GM12878 (cell line): ENCODE measurements around the gene MYO3B. TPM values are rescaled to one million over a fixed set of nuclear protein-coding genes. Genes with fewer than 3 reads are reported as not detected.

Experiments
- ATAC-seq: fragments of 200-7000 bp; cut with Tn5 transposase; 3 replicates; pipeline ENCODE4 v1.9.1; 2020; ENCODE audit warnings: mild to moderate bottlenecking, moderate library complexity
- BruUV-seq: library from RNA; stranded (reverse); fragments of 400-500 nt; replicated peaks from 2 replicates; lab custom pipeline; 2021; lab: Mats Ljungman, UMichigan
- CTCF ChIA-PET: fragments of 300-600 bp; sonication (Branson Sonifier 250); formaldehyde crosslinking; extraction: SDS; loops from one replicate; lab custom pipeline; 2021; ENCODE audit warnings: inconsistent platforms; lab: Yijun Ruan, JAX
- POLR2A ChIA-PET: fragments of 350-600 bp; formaldehyde crosslinking; extraction: SDS; loops from one replicate; lab custom pipeline; 2021; ENCODE audit warnings: inconsistent platforms; lab: Charles Lee
- RAD21 ChIA-PET: fragments of 300-600 bp; sonication (Branson Sonifier 250); formaldehyde crosslinking; loops from one replicate; lab custom pipeline; 2023; ENCODE audit warnings: antibody characterized with exemption; ENCODE audit not compliant: unreplicated experiment; lab: Charles Lee
- SMC1A ChIA-PET: fragments of 300-600 bp; sonication (Branson Sonifier 250); formaldehyde crosslinking; loops from one replicate; lab custom pipeline; 2023; ENCODE audit not compliant: unreplicated experiment, uncharacterized antibody; lab: Charles Lee
- DNase-seq: peaks from one replicate; pipeline ENCODE4 v3.0.0-alpha.2; 2011; ENCODE audit warnings: low read depth, low spot score
- FAIRE-seq: peaks from 3 replicates; lab custom pipeline; 2011; peaks lifted over from hg19 to GRCh38; lab: Jason Lieb, UNC
- H2AFZ ChIP-seq: 2 replicates; pipeline ENCODE4 v1.6.0; 2011; ENCODE audit warnings: low read depth, low read length, control low read depth; ENCODE audit not compliant: control insufficient read depth
- H3K27ac ChIP-seq: 2 replicates; pipeline ENCODE4 v1.5.1; 2011; ENCODE audit warnings: control low read depth; ENCODE audit not compliant: control insufficient read depth, insufficient read depth
- H3K27me3 ChIP-seq, 2 experiments: replicated peaks in 1 of 2; 2 replicates each; pipeline versions ENCODE4 v1.6.0 to v1.6.1; 2011; ENCODE audit warnings: low read length in 1 of 2; ENCODE audit not compliant: control insufficient read depth in 2 of 2, insufficient read depth in 2 of 2
- H3K36me3 ChIP-seq, 2 experiments: 2 replicates each; pipeline ENCODE4 v1.5.1; 2011; ENCODE audit warnings: low read length in 1 of 2; ENCODE audit not compliant: control insufficient read depth in 2 of 2, insufficient read depth in 2 of 2
- H3K4me1 ChIP-seq: 2 replicates; pipeline ENCODE4 v1.6.1; 2011; ENCODE audit warnings: mild to moderate bottlenecking, low read length, moderate library complexity, mixed read lengths; ENCODE audit not compliant: control insufficient read depth, insufficient read depth
- H3K4me2 ChIP-seq: 2 replicates; pipeline ENCODE4 v1.6.0; 2011; ENCODE audit warnings: control low read depth; ENCODE audit not compliant: control insufficient read depth, insufficient read depth
- H3K4me3 ChIP-seq: fragments of 200-600 bp; sonication (generic); 2 replicates; pipeline ENCODE4 v1.5.1; 2016
- H3K79me2 ChIP-seq: 2 replicates; pipeline ENCODE4 v1.6.0; 2011; ENCODE audit warnings: low read length; ENCODE audit not compliant: control insufficient read depth, insufficient read depth
- H3K9ac ChIP-seq: 2 replicates; pipeline ENCODE4 v1.8.0; 2011; ENCODE audit warnings: low read length, control low read depth, mixed read lengths; ENCODE audit not compliant: control insufficient read depth, insufficient read depth
- H3K9me3 ChIP-seq: replicated peaks from 3 replicates; pipeline ENCODE4 v1.5.1; 2011; ENCODE audit warnings: mild to moderate bottlenecking, low read length; ENCODE audit not compliant: control insufficient read depth, insufficient read depth
- H4K20me1 ChIP-seq: 2 replicates; pipeline ENCODE4 v1.6.0; 2011; ENCODE audit not compliant: control insufficient read depth, insufficient read depth
- BCL11A ChIP-seq: IDR thresholded peaks from 2 replicates; pipeline ENCODE4 v1.6.1; 2011; ENCODE audit warnings: low read depth, low read length
- CBX3 ChIP-seq: fragments of 200-600 bp; sonication (generic); IDR thresholded peaks from 2 replicates; pipeline ENCODE4 v1.6.1; 2016; ENCODE audit warnings: low read depth, borderline replicate concordance
- CREB1 ChIP-seq: IDR thresholded peaks from 2 replicates; pipeline ENCODE4 v1.6.1; 2012; ENCODE audit warnings: low read depth, mild to moderate bottlenecking, inconsistent platforms
- FOS ChIP-seq: IDR thresholded peaks from 3 replicates; pipeline ENCODE4 v1.6.1; 2011; ENCODE audit warnings: borderline replicate concordance; ENCODE audit not compliant: insufficient read length; ENCODE audit errors: extremely low read depth
- HDGF ChIP-seq: fragments of 450-650 bp; IDR thresholded peaks from 2 replicates; pipeline ENCODE4 v1.6.1; 2016; ENCODE audit warnings: antibody characterized with exemption
- IRF5 ChIP-seq: fragments of 450-650 bp; IDR thresholded peaks from 2 replicates; pipeline ENCODE4 v1.6.1; 2017; ENCODE audit warnings: borderline replicate concordance
- NFIC ChIP-seq: IDR thresholded peaks from 2 replicates; pipeline ENCODE4 v1.6.1; 2012; ENCODE audit warnings: low read depth, mild to moderate bottlenecking, inconsistent platforms, low read length, moderate library complexity
- RELB ChIP-seq: fragments of 450-650 bp; IDR thresholded peaks from 2 replicates; pipeline ENCODE4 v1.6.1; 2017; ENCODE audit warnings: low read depth, mild to moderate bottlenecking, moderate library complexity
- SMAD5 ChIP-seq: IDR thresholded peaks from 2 replicates; pipeline ENCODE4 v1.6.1; 2016; ENCODE audit warnings: antibody characterized with exemption, low read depth
- SMC3 ChIP-seq: IDR thresholded peaks from 2 replicates; pipeline ENCODE4 v1.6.1; 2011; ENCODE audit warnings: low read length, improper control_type of control experiment, borderline replicate concordance
- TAF1 ChIP-seq: IDR thresholded peaks from 2 replicates; pipeline ENCODE4 v1.6.1; 2011; ENCODE audit warnings: mild to moderate bottlenecking, low read depth, low read length, borderline replicate concordance
- ZNF217 ChIP-seq: fragments of 450-650 bp; IDR thresholded peaks from 2 replicates; pipeline ENCODE4 v1.6.1; 2017; ENCODE audit warnings: antibody characterized with exemption, mild to moderate bottlenecking
- ZNF622 ChIP-seq: fragments of 450-650 bp; IDR thresholded peaks from 2 replicates; pipeline ENCODE4 v1.6.1; 2017; ENCODE audit warnings: mild to moderate bottlenecking, inconsistent platforms
- in situ Hi-C: fragments of 300-500 bp; cut with MboI; formaldehyde crosslinking; loops from 9 replicates; pipeline ENCODE4 v1.14.3; 2018; ENCODE audit warnings: mixed read lengths
- intact Hi-C: fragments of 100-400 bp; cut with micrococcal nuclease; formaldehyde crosslinking; loops from one replicate; pipeline ENCODE4 v1.14.2; 2022; ENCODE audit not compliant: unreplicated experiment
- polyA plus RNA-seq, 11 experiments: library from polyadenylated mRNA; depleted of rRNA in 4 of 11; unstranded in 6 of 11; stranded (reverse) in 5 of 11; fragments of >200 nt; fragmentation: Nextera tagmentation in 4 of 11; fragmentation: Illumina TruSeq in 1 of 11; extraction: Ambion mirVana in 4 of 11; extraction: Trizol in 1 of 11; gene quantifications; 1 replicate in 1 of 11; 2 replicates in 10 of 11; pipeline versions ENCODE4 v1.2.1 to v1.2.3, GENCODE V29; 2011 to 2016; ENCODE audit warnings: inconsistent platforms in 2 of 11, missing spikeins in 2 of 11, low read depth in 1 of 11
- total RNA-seq, 4 experiments: library from RNA; depleted of rRNA in 3 of 4; stranded (reverse); fragments of >200 nt in 3 of 4; fragmentation: Illumina TruSeq in 1 of 4; extraction: Trizol in 1 of 4; gene quantifications; 2 replicates each; pipeline versions ENCODE4 v1.2.1 to v1.2.3, GENCODE V29; 2013 to 2021

The MYO3B gene
- total and polyA plus RNA-seq, 10 of the 15 experiments (the other 5 are each of a cell fraction or from before 2014, with no cell fraction given), result 1.1 to 7.1 (median 2.1) TPM

- Histone ChIP-seq H3K27ac (no peak overlapping the region), H3K9ac (no peak overlapping the region), H4K20me1 (no peaks in the 10 kb centered on the region), H3K4me2 (no peak overlapping the region), H3K4me1 (no peaks in the 10 kb centered on the region; the same call in 1 of the 2 replicates), H3K27me3 (no peaks in the 10 kb centered on the region), H3K4me3 (no peak overlapping the region), H3K79me2 (no peaks in the 10 kb centered on the region; the same call in 1 of the 2 replicates), H2AFZ (no peak overlapping the region), H3K36me3 (no peaks in the 10 kb centered on the region; a peak in 1 of 4 replicates), H3K9me3 (peaks cover 7% of the 10 kb centered on the region; the same call in 2 of the 3 replicates)
- no TSS peak for BruUV-seq
- TF ChIP-seq ZNF217 (0 out of 2 replicates have a peak, but pooled peaks have one; percentile 34), IRF5 (no peak)
- ChIA-PET CTCF (no interaction called here), POLR2A (interaction anchor here (0.8 kb wide), 1 partner anchor 23 kb away, joined by 6 read pairs; no protein-coding TSS in a partner anchor), RAD21 (no interaction called here), SMC1A (interaction anchor here (1.3 kb wide), 1 partner anchor 25 kb away, joined by 3 read pairs; no protein-coding TSS in a partner anchor)
- intact Hi-C loops (no loop called here), in situ Hi-C loops (no loop called here)
- ATAC-seq, result no peak
- DNase-seq, result no peak
- no peak for FAIRE-seq
These were observed 7.4 kb downstream of the MYO3B start for GRCh38 chr2:170185319-170185718.

- FAIRE-seq, result no peak
- TF ChIP-seq CBX3 (no peak), HDGF (no peak), CREB1 (no peak), FOS (no peak), TAF1 (no peak), SMC3 (no peak), RELB (no peak), SMAD5 (no peak), NFIC (no peak), ZNF622 (no peak), BCL11A (no peak)
These were observed 11.8 kb downstream of the MYO3B start for GRCh38 chr2:170189757-170190156.

More at GRCh38 chr2:170189757-170190156, 11.8 kb downstream of the MYO3B start:
- BruUV-seq, result no TSS peak
- Histone ChIP-seq H3K4me1 (no peaks in the 10 kb centered on the region), H3K9me3 (peaks cover 11% of the 10 kb centered on the region; the same call in 2 of the 3 replicates), H3K9ac (no peak overlapping the region), H3K36me3 (no peaks in the 10 kb centered on the region; a peak in 1 of 4 replicates), H2AFZ (no peak overlapping the region), H3K79me2 (no peaks in the 10 kb centered on the region), H3K4me2 (no peak overlapping the region), H4K20me1 (no peaks in the 10 kb centered on the region), H3K27ac (no peak overlapping the region), H3K4me3 (no peak overlapping the region), H3K27me3 (no peaks in the 10 kb centered on the region)
- ATAC-seq (no peak), DNase-seq (no peak)
- SMC1A ChIA-PET, result interaction anchor here (1.2 kb wide), 1 partner anchor 12 kb away, joined by 4 read pairs; the partner anchor contains the start of gene MYO3B
- intact Hi-C loops, result no loop called here
- CTCF ChIA-PET, result interaction anchor here (0.6 kb wide), 1 partner anchor 1547 kb away, joined by 3 read pairs; no protein-coding TSS in a partner anchor
- POLR2A ChIA-PET, result no interaction called here
- RAD21 ChIA-PET, result interaction anchor here (1.0 kb wide), 1 partner anchor 10 kb away, joined by 3 read pairs; no protein-coding TSS in a partner anchor
- in situ Hi-C loops, result no loop called here
